ENCODE measurements around the gene THOC6.

GRCh38 chr16:3020247-3020603, 3.6 kb upstream of the THOC6 start, which contains the start of gene TNFRSF12A:
- TF ChIP-seq ZNF157 (tag by site-specific recombination; IDR thresholded peaks at IDR 0.05) = no peak
- no peak for TF ChIP-seq REST (tag by site-specific recombination; IDR thresholded peaks at IDR 0.05)
- TF ChIP-seq ZNF311 (tag by site-specific recombination; IDR thresholded peaks at IDR 0.05; ENCODE audit: borderline replicate concordance) = no peak
- TF ChIP-seq ZNF335 (tag by site-specific recombination; conservative IDR thresholded peaks at IDR 0.05) = no peak

Measured in HEK293 (cell line).